Measurements from ENCODE around the gene FOSB.

DNA sequence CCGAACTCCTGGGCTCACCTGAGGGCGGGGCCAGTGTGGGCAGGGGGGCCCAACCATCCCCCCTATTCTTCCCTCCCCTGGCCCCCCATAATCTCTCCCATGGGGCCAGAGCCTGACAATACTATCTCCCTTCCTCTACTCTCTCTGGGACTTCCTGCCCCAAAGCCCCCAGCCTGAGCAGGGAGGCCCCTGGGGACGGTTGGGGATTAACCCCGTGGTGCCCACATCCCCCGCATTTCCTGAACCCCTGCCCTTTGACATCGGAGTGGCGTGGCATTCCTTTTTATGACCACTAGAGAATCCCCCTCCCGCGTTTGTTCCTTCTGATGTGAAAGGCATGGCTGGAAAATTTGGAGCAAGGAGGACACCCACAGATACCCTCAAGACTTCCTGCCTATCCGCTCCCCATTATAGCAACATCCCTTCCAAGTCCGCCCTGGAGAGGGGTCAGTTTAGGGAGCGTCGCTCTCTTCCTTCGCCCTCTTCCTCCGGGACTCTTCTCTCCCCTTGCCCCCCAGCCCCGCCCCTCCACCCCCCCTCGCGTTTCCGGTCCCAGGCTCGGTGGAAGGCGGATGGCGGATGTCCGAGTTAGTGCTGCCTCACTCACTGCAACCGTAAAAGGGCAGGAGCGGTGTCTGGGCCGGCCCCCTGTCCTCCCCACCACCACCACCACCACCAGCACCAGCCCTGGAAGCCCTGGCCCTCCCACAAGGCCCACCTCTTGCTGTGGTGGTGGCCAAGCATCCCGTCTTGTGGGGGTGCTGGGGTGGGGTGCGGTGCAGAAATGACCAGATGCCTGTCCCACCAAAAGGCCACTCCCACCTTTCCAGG lies 41.3 kb downstream of the FOSB start:
- TF ChIP-seq, protein P1, sequence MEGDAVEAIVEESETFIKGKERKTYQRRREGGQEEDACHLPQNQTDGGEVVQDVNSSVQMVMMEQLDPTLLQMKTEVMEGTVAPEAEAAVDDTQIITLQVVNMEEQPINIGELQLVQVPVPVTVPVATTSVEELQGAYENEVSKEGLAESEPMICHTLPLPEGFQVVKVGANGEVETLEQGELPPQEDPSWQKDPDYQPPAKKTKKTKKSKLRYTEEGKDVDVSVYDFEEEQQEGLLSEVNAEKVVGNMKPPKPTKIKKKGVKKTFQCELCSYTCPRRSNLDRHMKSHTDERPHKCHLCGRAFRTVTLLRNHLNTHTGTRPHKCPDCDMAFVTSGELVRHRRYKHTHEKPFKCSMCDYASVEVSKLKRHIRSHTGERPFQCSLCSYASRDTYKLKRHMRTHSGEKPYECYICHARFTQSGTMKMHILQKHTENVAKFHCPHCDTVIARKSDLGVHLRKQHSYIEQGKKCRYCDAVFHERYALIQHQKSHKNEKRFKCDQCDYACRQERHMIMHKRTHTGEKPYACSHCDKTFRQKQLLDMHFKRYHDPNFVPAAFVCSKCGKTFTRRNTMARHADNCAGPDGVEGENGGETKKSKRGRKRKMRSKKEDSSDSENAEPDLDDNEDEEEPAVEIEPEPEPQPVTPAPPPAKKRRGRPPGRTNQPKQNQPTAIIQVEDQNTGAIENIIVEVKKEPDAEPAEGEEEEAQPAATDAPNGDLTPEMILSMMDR (IDR thresholded peaks at IDR 0.05): peak in 2 of 3 donors; percentile 40 to 44
- TF ChIP-seq POLR2A (IDR thresholded peaks at IDR 0.05): no peak

Measured in breast epithelium (tissue), 3 donors.